ENCODE measurements around the gene TCF12. TPM values are rescaled to one million over a fixed set of nuclear protein-coding genes. Genes with fewer than 3 reads are reported as not detected.

TCF12 gene
- total and polyA plus RNA-seq, 2 of the 8 experiments (the other 6 are each of a cell fraction or from before 2014, with no cell fraction given) = 85.8 to 101 TPM

DNA sequence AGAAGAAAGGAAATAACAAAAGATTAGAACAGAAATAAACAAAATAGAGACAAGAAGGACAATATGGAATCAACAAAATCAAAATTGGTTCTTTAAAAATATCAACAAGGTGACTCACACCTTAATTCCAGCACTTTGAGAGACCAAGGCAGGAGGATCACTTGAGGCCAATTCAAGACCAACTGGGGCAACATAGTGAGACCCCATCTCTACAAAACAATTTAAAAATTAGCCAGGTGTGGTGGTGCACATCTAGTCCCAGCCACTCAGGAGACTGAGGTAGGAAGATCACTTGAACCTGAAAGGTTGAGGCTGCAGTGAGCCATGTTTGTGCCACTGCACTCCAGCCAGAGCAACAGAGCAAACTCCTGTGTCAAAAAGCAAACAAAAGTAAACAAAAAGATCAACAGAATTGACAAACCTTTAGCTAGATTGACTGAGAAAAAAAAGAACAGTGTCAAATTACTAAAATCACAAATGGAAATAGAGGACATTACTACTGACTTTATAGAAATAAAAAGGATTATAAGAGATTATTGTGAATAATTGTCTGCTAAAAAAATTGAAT, 267.1 kb downstream of the TCF12 start (continued):
- TF ChIP-seq, protein P1, sequence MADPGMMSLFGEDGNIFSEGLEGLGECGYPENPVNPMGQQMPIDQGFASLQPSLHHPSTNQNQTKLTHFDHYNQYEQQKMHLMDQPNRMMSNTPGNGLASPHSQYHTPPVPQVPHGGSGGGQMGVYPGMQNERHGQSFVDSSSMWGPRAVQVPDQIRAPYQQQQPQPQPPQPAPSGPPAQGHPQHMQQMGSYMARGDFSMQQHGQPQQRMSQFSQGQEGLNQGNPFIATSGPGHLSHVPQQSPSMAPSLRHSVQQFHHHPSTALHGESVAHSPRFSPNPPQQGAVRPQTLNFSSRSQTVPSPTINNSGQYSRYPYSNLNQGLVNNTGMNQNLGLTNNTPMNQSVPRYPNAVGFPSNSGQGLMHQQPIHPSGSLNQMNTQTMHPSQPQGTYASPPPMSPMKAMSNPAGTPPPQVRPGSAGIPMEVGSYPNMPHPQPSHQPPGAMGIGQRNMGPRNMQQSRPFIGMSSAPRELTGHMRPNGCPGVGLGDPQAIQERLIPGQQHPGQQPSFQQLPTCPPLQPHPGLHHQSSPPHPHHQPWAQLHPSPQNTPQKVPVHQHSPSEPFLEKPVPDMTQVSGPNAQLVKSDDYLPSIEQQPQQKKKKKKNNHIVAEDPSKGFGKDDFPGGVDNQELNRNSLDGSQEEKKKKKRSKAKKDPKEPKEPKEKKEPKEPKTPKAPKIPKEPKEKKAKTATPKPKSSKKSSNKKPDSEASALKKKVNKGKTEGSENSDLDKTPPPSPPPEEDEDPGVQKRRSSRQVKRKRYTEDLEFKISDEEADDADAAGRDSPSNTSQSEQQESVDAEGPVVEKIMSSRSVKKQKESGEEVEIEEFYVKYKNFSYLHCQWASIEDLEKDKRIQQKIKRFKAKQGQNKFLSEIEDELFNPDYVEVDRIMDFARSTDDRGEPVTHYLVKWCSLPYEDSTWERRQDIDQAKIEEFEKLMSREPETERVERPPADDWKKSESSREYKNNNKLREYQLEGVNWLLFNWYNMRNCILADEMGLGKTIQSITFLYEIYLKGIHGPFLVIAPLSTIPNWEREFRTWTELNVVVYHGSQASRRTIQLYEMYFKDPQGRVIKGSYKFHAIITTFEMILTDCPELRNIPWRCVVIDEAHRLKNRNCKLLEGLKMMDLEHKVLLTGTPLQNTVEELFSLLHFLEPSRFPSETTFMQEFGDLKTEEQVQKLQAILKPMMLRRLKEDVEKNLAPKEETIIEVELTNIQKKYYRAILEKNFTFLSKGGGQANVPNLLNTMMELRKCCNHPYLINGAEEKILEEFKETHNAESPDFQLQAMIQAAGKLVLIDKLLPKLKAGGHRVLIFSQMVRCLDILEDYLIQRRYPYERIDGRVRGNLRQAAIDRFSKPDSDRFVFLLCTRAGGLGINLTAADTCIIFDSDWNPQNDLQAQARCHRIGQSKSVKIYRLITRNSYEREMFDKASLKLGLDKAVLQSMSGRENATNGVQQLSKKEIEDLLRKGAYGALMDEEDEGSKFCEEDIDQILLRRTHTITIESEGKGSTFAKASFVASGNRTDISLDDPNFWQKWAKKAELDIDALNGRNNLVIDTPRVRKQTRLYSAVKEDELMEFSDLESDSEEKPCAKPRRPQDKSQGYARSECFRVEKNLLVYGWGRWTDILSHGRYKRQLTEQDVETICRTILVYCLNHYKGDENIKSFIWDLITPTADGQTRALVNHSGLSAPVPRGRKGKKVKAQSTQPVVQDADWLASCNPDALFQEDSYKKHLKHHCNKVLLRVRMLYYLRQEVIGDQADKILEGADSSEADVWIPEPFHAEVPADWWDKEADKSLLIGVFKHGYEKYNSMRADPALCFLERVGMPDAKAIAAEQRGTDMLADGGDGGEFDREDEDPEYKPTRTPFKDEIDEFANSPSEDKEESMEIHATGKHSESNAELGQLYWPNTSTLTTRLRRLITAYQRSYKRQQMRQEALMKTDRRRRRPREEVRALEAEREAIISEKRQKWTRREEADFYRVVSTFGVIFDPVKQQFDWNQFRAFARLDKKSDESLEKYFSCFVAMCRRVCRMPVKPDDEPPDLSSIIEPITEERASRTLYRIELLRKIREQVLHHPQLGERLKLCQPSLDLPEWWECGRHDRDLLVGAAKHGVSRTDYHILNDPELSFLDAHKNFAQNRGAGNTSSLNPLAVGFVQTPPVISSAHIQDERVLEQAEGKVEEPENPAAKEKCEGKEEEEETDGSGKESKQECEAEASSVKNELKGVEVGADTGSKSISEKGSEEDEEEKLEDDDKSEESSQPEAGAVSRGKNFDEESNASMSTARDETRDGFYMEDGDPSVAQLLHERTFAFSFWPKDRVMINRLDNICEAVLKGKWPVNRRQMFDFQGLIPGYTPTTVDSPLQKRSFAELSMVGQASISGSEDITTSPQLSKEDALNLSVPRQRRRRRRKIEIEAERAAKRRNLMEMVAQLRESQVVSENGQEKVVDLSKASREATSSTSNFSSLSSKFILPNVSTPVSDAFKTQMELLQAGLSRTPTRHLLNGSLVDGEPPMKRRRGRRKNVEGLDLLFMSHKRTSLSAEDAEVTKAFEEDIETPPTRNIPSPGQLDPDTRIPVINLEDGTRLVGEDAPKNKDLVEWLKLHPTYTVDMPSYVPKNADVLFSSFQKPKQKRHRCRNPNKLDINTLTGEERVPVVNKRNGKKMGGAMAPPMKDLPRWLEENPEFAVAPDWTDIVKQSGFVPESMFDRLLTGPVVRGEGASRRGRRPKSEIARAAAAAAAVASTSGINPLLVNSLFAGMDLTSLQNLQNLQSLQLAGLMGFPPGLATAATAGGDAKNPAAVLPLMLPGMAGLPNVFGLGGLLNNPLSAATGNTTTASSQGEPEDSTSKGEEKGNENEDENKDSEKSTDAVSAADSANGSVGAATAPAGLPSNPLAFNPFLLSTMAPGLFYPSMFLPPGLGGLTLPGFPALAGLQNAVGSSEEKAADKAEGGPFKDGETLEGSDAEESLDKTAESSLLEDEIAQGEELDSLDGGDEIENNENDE (IDR thresholded peaks at IDR 0.05; ENCODE audit: insufficient replicate concordance, low read length) = no peak
- TF ChIP-seq RFX5 (IDR thresholded peaks at IDR 0.05; ENCODE audit: borderline replicate concordance, low read depth, low read length) = no peak
